Measurements from ENCODE around the gene COPZ1.

COPZ1 gene

DNA sequence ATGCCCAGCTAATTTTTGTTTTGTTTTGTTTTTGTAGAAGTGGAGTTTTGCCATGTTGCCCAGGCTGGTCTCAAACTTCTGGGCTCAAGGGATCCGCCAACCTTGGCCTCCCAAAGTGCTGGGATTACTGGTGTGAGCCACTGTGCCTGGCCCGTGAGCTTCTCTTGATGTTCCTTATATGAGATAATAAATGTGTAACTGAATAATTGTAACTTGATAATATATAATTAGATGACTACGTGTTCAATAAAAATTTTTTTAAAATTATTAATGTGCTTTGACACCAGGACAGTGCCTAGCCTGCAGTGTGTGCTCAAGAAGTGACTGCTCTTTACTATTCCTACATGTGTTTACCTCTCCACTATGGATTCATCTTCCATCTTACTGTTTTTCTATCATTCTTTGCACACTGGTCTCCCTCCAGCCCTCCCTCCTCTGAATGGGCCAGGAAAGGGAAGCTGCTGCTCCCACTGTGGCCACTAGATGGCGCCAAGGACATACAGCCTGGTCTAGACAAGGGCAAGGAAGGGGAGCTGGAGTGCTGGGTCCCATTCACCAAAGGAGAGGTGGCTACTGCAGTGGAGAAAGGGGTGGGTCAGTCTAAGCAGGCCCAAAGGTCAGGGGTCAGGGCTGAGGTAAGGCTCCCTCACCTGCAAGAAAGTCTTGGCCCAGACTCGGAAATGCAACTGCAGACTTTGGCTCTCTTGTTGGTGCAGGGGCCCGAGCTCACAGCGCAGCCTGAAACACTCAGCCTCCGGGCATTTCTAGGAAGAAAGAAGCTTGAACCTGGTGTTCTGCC lies 74.3 kb downstream of the COPZ1 start:
- DNase-seq = peak; percentile 90 to 92

GRCh38 chr12:54401119-54401518 lies 76.2 kb downstream of the COPZ1 start:
- no peak for DNase-seq
